RWPE2 (cell line): ENCODE results near the gene KIAA1217.

Experiments used
- ATAC-seq: fragments of 200-7000 bp; cut with Tn5 transposase; 3 replicates; pipeline ENCODE4 v1.9.1; 2021; ENCODE audit warnings: low read depth
- DNase-seq: peaks from one replicate; pipeline ENCODE4 v3.0.0-alpha.2; 2020; ENCODE audit warnings: low spot score
- H3K27ac ChIP-seq: fragments of 450-650 bp; 2 replicates; pipeline ENCODE4 v1.5.1; 2017; ENCODE audit warnings: mild to moderate bottlenecking; ENCODE audit not compliant: poor library complexity, severe bottlenecking
- H3K27me3 ChIP-seq: fragments of 250-450 bp; sonication (Bioruptor Pico); 2 replicates; pipeline ENCODE4 v1.5.1; 2021; ENCODE audit warnings: mild to moderate bottlenecking, moderate library complexity; ENCODE audit not compliant: insufficient read depth, poor library complexity, severe bottlenecking
- H3K36me3 ChIP-seq: fragments of 250-450 bp; sonication (Bioruptor Pico); 2 replicates; pipeline ENCODE4 v1.5.1; 2020; ENCODE audit warnings: low read depth, mild to moderate bottlenecking, moderate library complexity
- H3K4me1 ChIP-seq: fragments of 250-450 bp; sonication (Bioruptor Pico); 2 replicates; pipeline ENCODE4 v1.5.1; 2021; ENCODE audit warnings: mild to moderate bottlenecking, moderate library complexity; ENCODE audit not compliant: insufficient read depth, poor library complexity, severe bottlenecking
- H3K4me3 ChIP-seq: fragments of 250-450 bp; sonication (Bioruptor Pico); 2 replicates; pipeline ENCODE4 v1.5.1; 2021; ENCODE audit warnings: mild to moderate bottlenecking, moderate library complexity; ENCODE audit not compliant: severe bottlenecking
- H3K9me3 ChIP-seq: fragments of 250-450 bp; sonication (Bioruptor Pico); 2 replicates; pipeline ENCODE4 v1.5.1; 2021; ENCODE audit warnings: mild to moderate bottlenecking, moderate library complexity; ENCODE audit not compliant: severe bottlenecking
- CTCF ChIP-seq: fragments of 450-650 bp; IDR thresholded peaks from one replicate; pipeline ENCODE4 v1.5.1; 2017; ENCODE audit warnings: mild to moderate bottlenecking, moderate library complexity; ENCODE audit not compliant: poor library complexity, severe bottlenecking

KIAA1217 gene

GRCh38 chr10:24519950-24520349, 311.0 kb downstream of the KIAA1217 start:
- DNase-seq (no peak), ATAC-seq (no peak)
- Histone ChIP-seq H3K36me3 (peaks cover 44% of the 10 kb centered on the region), H3K27ac (no peak overlapping the region), H3K4me1 (no peaks in the 10 kb centered on the region), H3K9me3 (no peaks in the 10 kb centered on the region), H3K4me3 (no peak overlapping the region), H3K27me3 (no peaks in the 10 kb centered on the region)
- TF ChIP-seq CTCF: no peak

GRCh38 chr10:24524314-24524713, 315.4 kb downstream of the KIAA1217 start:
- TF ChIP-seq CTCF: no peak
- no peak overlapping the region for H3K4me3 ChIP-seq
- ATAC-seq (no peak), DNase-seq (no peak)
- no peaks in the 10 kb centered on the region for H3K9me3 ChIP-seq
- H3K27me3 ChIP-seq: no peaks in the 10 kb centered on the region
- no peak overlapping the region for H3K27ac ChIP-seq
- no peaks in the 10 kb centered on the region for H3K4me1 ChIP-seq
- H3K36me3 ChIP-seq: peaks cover 62% of the 10 kb centered on the region

- no peak overlapping the region for H3K4me3 ChIP-seq
- no peak for DNase-seq
- H3K9me3 ChIP-seq: no peaks in the 10 kb centered on the region
- no peak for TF ChIP-seq CTCF
- H3K36me3 ChIP-seq: peaks cover 63% of the 10 kb centered on the region
- no peaks in the 10 kb centered on the region for H3K27me3 ChIP-seq
- no peak for ATAC-seq
- no peaks in the 10 kb centered on the region for H3K4me1 ChIP-seq
- H3K27ac ChIP-seq: no peak overlapping the region
Observed at GRCh38 chr10:24526085-24526649, 317.2 kb downstream of the KIAA1217 start.

- DNase-seq: no peak
- Histone ChIP-seq H3K4me3 (no peak overlapping the region), H3K27ac (no peak overlapping the region), H3K9me3 (no peaks in the 10 kb centered on the region), H3K4me1 (no peaks in the 10 kb centered on the region), H3K27me3 (no peaks in the 10 kb centered on the region), H3K36me3 (peaks cover 80% of the 10 kb centered on the region)
- ATAC-seq: no peak
- no peak for TF ChIP-seq CTCF
Observed at GRCh38 chr10:24528946-24529345, 320.0 kb downstream of the KIAA1217 start.

- DNase-seq: no peak
- TF ChIP-seq CTCF: no peak
- no peak for ATAC-seq
- no peaks in the 10 kb centered on the region for H3K4me1 ChIP-seq
- no peak overlapping the region for H3K27ac ChIP-seq
- H3K9me3 ChIP-seq: no peaks in the 10 kb centered on the region
- H3K4me3 ChIP-seq: no peak overlapping the region
- peaks cover 84% of the 10 kb centered on the region for H3K36me3 ChIP-seq
- no peaks in the 10 kb centered on the region for H3K27me3 ChIP-seq
Observed at GRCh38 chr10:24531439-24531838, 322.5 kb downstream of the KIAA1217 start.
